NCI-H2196 (cell line): ENCODE data around the gene MMD2.

Source experiments
- DNase-seq: peaks from one replicate; lab custom pipeline; 2025; ENCODE audit not compliant: unreplicated experiment; lab: John Stamatoyannopoulos, UW

MMD2 gene

DNA sequence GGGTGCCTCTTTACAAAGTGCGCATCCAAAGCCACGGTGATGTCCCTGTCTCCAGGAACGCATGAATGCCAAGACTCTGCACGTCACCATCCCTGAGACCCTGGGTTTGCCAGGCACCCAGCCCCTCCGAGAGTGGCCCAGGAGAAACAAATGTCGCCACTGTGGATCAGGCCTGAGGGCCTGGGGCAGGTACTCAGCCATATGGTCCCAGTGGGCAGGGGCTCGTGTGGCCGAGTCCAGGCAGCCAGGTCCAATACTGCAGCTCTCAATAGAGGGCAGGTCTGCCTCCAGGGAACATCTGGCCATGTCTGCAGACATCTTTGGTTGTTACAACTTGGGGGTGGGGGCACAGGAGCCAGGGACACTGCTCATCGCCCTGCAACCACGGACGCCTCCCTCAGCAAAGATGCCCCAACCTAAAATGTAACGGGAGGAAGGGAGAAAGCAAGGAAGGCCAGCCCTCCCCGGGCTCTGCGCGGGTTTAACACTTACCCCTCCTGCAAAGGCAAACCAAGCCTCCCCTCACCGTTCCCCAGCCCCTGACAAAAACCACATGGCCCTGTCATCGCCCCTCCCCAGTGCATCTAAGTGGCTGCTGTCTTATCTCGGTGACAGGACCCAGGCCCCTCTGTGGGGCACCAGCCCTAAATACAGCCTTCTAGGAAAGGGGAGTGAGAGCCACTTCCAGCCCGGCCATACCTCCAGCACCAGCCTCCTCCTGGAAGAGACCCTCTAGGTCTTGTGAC is 86.9 kb downstream of the MMD2 start:
- DNase-seq = no peak

DNA sequence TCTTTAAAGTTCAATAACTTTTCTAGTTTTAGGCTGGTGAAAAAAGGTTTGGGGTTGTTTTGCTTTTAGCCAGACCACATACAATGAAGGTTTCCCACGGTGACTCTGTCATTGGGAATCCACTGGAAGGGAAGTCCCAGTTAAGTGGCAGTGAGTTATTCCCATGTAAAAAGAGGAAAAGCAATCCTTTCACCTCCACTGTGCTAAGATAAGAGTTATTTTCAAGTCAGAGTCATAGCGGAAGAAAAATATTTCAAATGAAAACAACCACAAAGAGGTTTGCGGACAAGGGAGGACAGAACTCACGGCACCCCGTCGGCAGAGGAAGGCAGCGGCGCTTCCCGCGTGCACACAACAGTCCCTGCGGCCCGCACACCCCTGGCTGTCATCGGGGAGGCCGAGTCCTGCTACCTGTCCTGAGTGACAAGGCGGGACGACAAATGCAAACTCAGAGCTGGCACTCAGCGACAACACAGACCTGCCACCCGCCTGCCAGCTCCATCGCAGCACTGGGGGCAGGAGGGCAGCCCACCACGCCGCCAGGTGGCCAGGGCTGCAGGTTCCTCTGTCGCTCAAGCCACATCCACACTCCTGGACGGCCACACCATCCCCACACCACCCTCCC is 87.8 kb downstream of the MMD2 start:
- no peak for DNase-seq

DNA sequence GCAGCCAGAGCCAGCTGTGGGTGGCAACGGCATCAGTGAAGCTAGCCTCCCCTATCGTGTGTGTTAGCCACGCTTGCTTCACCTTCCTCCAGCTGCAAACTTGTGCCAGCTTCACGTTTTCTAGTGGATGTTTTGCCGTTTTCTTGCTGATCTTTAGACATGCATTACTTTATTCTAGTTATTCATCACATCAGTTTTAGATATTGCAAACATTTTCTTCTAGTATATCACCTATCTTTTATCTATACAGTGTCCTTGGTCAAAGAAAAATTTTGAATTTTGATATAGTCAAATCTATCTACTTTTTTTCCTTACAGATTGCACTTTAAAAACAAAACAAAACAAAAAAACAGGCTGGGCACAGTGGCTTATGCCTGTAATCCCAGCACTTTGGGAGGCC is 90.5 kb downstream of the MMD2 start:
- no peak for DNase-seq

DNA sequence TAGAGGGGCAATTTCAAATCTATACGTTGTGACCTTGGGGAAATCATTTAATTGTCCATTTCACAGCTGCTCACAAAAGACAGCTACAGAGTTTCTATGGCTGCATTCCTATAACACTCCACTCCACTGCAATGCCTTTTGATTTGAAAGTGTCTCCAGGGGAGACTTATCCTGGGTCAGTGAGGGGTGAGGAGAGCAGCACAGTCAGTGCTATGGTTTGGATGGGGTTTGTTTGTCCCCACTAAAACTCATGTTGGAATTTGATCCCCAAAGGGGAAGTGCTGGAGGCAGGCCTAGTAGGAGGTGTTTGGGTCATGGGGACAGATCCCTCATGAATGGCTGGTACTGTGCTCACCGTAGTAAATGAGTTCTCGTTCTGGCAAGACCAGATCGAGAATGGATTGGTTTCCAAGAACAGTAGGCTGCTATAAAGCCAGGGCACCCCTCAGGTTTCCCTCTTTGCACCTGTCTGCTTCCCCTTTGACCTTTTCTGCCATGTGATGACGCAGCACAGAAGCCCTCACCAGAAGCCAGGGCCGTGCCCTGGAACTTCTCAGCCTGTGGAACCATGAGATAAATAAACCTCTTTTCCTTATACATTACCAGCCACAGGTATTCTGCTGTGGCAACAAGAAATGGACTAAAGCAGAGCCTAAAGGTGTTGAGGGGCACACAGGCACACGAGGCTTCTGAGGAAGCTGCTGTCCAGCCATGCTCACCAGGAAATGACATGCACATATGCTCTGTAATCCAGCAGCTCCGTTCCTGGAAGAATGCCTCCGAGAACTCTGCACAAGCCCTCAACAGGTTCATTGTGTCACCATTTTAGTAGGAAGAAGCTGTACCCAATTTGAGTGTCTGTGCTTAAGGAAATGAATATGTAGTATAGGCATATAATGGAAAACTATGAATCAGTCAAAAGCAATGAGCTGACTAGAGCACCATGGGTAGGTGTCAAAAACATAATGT is 92.2 kb downstream of the MMD2 start:
- DNase-seq = no peak

DNA sequence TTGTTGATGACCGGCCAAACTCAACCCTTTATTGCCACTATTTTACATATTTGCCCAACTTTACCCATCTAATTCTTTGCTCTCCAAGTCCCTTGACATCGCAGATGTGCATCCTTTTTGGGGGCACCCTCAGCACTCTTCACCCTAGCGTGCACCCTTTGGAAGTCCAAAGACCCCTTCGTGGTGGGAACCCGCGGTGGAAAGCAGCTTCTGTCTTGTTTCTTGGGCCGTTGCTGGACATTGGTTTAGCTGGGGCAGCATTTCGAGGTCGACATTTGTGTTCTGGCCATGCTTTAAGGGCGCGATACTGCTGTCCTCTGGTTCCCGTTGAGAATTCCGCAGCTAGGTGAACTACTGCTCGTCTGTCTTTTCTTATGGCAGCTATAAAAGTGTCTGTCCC is 96.8 kb downstream of the MMD2 start:
- DNase-seq = no peak

DNA sequence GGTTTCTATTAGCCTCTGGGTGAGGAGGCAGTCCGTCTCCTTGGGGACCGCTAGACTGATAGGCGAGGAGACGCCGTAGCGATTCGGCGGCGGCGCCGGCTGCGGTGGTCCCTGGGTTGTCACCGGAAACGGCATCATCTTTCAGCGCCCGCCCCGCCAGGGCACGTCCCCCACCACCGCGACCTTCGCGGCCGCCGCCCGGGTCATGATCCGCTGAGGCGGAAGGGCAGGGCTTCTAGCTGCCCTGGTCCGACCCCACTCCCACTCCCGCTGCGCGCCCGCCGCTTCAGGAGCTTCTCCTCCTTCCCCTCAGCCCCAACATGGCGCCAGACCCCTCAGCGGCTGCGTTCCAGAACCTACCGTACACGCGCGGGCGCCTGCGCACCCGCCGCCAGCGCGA is 97.3 kb downstream of the MMD2 start, which contains the start of gene PAPOLB:
Gene PAPOLB, minus strand, starts transcription at position 358 of the 400 bp plus-strand sequence. Its CDS starts 220 bp downstream, at position 138.
- no peak for DNase-seq

DNA sequence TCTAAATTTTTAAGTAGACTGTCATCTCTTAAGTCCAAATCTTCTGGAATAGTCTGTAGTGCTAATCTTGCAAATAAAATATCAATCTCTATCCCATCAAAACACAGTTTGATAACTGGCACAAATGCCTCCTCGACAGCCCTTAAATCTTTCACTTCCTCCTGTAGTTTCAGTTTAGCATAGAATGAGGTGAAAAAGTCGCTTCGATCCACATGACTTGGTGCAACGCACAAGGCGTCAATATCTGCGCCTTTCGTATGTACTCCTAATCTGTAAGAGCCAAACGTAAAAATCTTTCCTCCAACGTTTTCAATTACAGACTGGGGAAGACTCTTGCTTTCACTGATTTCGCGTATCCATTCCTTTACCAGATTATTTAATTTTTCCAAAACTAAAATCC is 97.8 kb downstream of the MMD2 start:
- no peak for DNase-seq

DNA sequence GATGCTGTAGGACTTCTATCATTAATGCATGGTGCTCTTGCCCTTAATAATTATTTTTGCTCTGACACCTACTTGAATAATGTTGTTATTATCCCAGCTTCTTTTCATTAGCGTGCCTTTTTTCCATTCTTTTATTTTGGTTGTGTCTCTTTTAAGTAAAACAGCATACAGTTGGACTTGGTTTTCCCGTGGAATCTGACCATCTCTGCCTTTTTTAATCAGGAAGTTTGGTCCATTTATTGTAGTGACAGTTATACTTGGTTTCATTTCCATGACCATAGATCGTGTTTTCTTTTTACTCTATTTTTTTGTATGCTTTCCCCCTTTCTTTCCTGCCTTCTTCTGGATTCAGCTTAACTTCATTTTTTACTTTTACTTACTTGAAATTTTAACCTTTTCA is 101.8 kb downstream of the MMD2 start:
- no peak for DNase-seq

DNA sequence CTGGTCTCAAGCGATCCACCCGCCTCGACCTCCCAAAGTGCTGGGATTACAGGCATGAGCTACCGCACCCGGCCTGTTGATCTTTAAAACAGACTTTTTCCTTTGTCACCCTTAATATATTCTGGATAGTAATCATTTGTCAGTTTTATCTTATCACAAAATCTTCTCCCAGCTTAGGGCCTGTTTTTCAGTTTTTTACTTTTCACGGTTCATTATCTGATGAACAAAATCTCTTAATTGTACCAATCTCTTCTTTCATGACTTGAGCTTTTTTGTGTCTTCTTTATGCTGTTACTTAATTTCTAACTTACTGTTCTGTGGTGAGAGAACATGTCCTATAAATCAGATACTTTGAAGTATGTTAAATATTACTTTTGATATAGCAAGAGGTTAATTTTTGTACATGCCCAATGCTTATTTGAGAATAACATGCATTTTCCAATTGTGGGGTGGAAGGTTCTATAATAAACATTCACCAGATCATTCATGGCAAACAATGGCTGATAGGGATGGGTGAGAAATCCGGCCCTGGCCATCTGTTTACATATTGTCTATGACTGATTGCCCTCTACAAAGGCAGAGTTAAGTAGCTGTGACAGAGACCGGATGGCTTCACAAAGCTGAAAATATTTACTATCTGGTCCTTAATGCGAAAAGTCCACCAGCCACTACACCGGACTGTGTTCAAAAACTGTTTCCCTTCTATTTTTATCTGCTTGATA is 102.5 kb downstream of the MMD2 start:
- no peak for DNase-seq
